ENCODE results near the gene NAA10. TPM values are rescaled to one million over a fixed set of nuclear protein-coding genes. Genes with fewer than 3 reads are reported as not detected.

Gene NAA10
- total and polyA plus RNA-seq, 2 of the 13 experiments (the other 11 are each of a cell fraction or from before 2014, with no cell fraction given), result 49.2 to 51.7 TPM

DNA sequence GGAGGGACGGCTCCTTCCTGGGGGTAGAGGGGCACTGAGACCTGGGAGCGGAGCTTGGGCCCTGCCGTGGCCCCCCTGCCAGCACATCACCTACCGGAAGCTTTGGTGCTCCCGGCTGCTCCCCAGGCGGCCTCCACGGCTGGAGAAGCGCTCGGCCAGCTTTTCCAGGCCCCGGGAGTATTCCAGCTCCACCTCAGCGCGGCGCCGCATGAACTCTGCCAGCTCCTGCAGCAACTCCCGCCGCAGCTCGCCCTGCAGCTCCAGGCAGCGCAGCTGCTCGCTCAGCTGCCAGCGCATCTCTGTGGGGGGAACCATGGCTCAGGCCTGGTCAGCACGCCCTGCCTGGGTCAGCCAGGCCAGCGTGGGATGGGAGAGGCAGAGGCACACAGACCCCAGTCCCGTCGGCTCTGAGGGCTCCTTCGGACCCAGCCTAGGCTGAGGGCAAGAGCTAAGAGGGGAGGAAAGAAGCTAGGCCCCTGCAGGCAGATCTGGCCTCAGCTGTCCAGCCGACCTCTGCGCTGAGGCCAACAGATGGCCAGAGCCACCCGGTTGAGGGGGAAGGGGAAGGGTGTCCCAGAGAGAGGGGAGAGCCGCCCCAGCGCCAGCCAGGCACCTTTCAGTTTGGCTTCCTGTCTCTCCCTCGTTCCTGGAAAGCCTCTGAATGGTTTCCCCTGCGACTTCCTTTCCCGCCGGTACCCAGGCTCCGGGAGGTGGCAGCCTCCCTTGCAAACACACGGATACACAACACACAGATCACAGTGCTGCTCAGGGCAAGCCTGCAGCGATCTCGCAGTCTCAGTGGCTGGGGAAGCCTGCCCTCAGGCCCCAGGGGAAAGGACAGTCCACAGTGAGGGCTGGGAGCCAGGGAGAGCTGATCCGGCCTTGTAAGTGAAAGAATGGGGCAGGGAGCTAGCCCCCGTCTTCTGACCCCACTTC, 13.1 kb downstream of the NAA10 start (continued):
- TF ChIP-seq, protein P1, sequence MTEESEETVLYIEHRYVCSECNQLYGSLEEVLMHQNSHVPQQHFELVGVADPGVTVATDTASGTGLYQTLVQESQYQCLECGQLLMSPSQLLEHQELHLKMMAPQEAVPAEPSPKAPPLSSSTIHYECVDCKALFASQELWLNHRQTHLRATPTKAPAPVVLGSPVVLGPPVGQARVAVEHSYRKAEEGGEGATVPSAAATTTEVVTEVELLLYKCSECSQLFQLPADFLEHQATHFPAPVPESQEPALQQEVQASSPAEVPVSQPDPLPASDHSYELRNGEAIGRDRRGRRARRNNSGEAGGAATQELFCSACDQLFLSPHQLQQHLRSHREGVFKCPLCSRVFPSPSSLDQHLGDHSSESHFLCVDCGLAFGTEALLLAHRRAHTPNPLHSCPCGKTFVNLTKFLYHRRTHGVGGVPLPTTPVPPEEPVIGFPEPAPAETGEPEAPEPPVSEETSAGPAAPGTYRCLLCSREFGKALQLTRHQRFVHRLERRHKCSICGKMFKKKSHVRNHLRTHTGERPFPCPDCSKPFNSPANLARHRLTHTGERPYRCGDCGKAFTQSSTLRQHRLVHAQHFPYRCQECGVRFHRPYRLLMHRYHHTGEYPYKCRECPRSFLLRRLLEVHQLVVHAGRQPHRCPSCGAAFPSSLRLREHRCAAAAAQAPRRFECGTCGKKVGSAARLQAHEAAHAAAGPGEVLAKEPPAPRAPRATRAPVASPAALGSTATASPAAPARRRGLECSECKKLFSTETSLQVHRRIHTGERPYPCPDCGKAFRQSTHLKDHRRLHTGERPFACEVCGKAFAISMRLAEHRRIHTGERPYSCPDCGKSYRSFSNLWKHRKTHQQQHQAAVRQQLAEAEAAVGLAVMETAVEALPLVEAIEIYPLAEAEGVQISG (CRISPR knock-in tag; IDR thresholded peaks at IDR 0.05), result no peak
- TF ChIP-seq ZNF766 (CRISPR knock-in tag; IDR thresholded peaks at IDR 0.05; ENCODE audit: borderline replicate concordance) (no peak), ZFP36L1 (CRISPR knock-in tag; IDR thresholded peaks at IDR 0.05) (no peak), ZMAT3 (CRISPR knock-in tag; conservative IDR thresholded peaks at IDR 0.05) (no peak), BCL6 (CRISPR knock-in tag; IDR thresholded peaks at IDR 0.05) (peak; percentile 66), POLR2AphosphoS2 (IDR thresholded peaks at IDR 0.05; ENCODE audit: low read depth, low read length) (no peak), ZNF720 (CRISPR knock-in tag; IDR thresholded peaks at IDR 0.05) (no peak), POLR2A (IDR thresholded peaks at IDR 0.05; ENCODE audit: insufficient read depth in 1 of 2, low read depth in 2 of 2, low read length in 2 of 2) (no peak), FOXA3 (CRISPR knock-in tag; IDR thresholded peaks at IDR 0.05) (no peak), ZNF780A (CRISPR knock-in tag; IDR thresholded peaks at IDR 0.05) (no peak)
- TF ChIP-seq, protein P2, sequence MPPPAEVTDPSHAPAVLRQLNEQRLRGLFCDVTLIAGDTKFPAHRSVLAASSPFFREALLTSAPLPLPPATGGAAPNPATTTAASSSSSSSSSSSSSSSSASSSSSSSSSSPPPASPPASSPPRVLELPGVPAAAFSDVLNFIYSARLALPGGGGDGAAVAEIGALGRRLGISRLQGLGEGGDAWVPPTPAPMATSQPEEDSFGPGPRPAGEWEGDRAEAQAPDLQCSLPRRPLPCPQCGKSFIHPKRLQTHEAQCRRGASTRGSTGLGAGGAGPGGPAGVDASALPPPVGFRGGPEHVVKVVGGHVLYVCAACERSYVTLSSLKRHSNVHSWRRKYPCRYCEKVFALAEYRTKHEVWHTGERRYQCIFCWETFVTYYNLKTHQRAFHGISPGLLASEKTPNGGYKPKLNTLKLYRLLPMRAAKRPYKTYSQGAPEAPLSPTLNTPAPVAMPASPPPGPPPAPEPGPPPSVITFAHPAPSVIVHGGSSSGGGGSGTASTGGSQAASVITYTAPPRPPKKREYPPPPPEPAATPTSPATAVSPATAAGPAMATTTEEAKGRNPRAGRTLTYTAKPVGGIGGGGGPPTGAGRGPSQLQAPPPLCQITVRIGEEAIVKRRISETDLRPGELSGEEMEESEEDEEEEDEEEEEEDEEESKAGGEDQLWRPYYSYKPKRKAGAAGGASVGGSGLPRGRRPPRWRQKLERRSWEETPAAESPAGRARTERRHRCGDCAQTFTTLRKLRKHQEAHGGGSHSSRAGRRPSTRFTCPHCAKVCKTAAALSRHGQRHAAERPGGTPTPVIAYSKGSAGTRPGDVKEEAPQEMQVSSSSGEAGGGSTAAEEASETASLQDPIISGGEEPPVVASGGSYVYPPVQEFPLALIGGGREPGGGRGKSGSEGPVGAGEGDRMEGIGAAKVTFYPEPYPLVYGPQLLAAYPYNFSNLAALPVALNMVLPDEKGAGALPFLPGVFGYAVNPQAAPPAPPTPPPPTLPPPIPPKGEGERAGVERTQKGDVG (CRISPR knock-in tag; IDR thresholded peaks at IDR 0.05; ENCODE audit: borderline replicate concordance), result no peak
- TF ChIP-seq, protein P3, sequence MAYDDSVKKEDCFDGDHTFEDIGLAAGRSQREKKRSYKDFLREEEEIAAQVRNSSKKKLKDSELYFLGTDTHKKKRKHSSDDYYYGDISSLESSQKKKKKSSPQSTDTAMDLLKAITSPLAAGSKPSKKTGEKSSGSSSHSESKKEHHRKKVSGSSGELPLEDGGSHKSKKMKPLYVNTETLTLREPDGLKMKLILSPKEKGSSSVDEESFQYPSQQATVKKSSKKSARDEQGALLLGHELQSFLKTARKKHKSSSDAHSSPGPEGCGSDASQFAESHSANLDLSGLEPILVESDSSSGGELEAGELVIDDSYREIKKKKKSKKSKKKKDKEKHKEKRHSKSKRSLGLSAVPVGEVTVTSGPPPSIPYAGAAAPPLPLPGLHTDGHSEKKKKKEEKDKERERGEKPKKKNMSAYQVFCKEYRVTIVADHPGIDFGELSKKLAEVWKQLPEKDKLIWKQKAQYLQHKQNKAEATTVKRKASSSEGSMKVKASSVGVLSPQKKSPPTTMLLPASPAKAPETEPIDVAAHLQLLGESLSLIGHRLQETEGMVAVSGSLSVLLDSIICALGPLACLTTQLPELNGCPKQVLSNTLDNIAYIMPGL (CRISPR knock-in tag; IDR thresholded peaks at IDR 0.05; ENCODE audit: borderline replicate concordance in 1 of 2, low read depth in 1 of 2), result 0 out of 4 replicates have a peak, but pooled peaks of 1 of the 2 experiments have one; percentile 2
- TF ChIP-seq, protein P4, sequence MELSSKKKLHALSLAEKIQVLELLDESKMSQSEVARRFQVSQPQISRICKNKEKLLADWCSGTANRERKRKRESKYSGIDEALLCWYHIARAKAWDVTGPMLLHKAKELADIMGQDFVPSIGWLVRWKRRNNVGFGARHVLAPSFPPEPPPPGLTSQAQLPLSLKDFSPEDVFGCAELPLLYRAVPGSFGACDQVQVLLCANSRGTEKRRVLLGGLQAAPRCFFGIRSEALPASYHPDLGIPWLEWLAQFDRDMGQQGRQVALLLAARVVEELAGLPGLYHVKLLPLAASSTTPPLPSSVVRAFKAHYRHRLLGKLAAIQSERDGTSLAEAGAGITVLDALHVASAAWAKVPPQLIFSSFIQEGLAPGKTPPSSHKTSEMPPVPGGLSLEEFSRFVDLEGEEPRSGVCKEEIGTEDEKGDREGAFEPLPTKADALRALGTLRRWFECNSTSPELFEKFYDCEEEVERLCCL (CRISPR knock-in tag; IDR thresholded peaks at IDR 0.05; ENCODE audit: borderline replicate concordance), result no peak
